NCI-H2227 treated with DMSO at 0.1 percent for 48 hours (cell line): ENCODE results near the gene FAM20C.
"Not testable (repeated sequence)": the region's sequence is repeated elsewhere in the genome, so short reads cannot be mapped to it uniquely, and the experiment has no call there.

Experiments used
- DNase-seq: peaks from one replicate; lab custom pipeline; 2025; lab: John Stamatoyannopoulos, UW

FAM20C gene

DNA sequence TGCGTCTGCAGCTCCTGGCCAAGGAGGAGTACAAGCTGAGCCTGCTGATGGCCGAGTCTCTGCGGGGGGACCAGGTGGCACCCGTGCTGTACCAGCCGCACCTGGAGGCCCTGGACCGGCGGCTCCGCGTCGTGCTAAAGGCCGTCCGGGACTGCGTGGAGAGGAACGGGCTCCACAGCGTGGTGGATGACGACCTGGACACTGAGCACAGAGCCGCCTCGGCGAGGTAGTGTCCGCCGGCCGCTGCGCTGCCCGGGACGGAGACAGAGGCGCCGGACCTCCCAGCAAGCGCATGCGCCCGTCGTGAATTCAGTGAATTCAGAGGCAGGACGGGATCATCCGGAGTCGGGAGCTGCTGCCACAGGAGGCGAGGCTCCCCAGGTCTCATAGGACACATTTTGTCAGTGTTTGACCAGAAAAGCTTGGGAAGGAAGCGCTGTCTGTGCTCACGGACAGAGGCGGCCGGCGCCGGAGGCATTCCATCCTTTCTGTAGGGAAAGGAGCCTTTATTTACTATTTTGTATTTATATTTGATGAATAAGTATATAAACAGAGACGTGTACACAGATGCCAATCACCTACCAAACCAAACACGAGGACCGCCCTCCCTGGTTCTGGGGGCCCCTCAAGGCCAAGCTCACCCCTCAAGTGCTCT, 67.5 kb downstream of the FAM20C start:
- DNase-seq: no peak

DNA sequence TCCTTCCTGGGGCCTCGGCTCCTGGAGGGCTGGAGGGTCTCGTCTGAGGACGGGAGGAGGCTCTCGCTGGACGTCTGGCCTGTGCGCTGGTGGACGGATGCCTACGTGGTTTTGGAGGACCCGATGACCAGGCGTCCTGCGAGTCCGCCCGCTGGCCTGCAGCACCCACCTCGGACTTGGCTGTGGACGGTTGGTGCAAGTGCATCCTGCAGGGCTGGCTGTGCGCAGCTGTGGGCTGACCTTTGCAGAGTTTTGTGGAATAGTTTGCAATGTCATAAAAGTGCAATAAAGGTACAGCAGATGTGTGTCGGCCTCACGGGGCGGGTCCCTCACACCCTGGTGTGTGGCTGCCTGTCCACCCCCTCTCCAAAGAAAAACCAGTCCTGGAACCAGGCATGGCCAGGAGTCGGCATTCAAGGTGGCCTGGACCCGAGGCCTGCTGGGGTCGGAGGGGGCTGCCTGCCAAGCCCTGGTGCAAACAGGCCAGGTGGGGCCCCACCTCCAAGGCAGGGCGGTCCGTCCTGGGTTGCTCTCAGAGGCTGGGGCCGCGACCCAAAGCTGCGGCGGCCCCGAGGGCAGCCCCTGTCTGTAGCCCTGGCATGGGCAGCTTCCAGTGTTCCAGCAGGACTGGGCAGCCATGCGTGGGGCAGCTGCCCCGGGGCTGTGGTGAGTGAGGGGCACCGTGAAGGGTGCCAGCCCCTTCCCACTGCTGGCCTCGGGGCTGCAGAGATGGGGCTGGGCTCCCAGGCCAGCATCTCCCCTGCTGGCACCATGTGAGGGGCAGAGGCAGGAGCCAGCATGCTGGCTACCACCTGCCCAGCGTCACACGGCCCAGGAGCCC, 68.3 kb downstream of the FAM20C start:
- DNase-seq: no peak

- no peak for DNase-seq
Measured at GRCh38 chr7:261341-262250, 69.2 kb downstream of the FAM20C start.

- no peak for DNase-seq
Measured at GRCh38 chr7:262251-262572, 69.8 kb downstream of the FAM20C start.

- not testable (repeated sequence) for DNase-seq
Measured at GRCh38 chr7:262631-263311, 70.4 kb downstream of the FAM20C start.

GRCh38 chr7:263483-264351, 71.3 kb downstream of the FAM20C start:
- not testable (repeated sequence) for DNase-seq

DNA sequence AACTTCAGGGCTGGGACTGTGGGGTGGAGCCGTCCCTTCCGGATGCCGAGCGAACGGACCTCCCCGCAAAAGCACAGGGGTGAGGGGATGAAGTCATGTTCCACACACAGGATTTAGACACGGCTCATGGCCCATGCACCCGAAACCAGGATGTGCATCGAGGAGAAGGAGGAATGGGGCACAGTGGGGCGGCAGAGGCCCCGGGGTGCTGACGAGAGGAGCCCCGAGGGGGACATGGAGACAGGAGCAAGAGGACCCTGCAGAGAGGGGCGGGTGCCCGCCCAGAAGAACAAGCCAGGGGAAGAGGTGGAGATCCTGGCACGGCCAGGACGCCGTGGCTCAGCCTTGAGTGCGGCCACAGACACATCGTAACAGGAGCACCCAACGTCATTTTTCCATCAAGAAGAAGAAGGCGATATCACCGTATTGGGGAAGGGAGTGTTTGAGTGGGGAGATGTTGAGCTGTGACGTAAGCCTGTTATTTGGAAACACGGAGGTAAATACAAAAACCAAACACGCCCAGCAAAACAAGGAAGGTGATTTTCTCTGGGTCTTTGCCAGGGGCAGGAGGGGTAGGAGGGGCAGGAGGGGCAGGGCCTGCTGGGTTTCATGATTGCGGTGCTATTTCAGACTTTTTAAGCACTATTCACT, 72.3 kb downstream of the FAM20C start:
- no peak for DNase-seq

- no peak for DNase-seq
Measured at GRCh38 chr7:265192-265997, 73.0 kb downstream of the FAM20C start.

- DNase-seq: no peak
Measured at GRCh38 chr7:265998-266850, 73.9 kb downstream of the FAM20C start.

GRCh38 chr7:266851-267840, 74.8 kb downstream of the FAM20C start:
- DNase-seq: no peak

DNA sequence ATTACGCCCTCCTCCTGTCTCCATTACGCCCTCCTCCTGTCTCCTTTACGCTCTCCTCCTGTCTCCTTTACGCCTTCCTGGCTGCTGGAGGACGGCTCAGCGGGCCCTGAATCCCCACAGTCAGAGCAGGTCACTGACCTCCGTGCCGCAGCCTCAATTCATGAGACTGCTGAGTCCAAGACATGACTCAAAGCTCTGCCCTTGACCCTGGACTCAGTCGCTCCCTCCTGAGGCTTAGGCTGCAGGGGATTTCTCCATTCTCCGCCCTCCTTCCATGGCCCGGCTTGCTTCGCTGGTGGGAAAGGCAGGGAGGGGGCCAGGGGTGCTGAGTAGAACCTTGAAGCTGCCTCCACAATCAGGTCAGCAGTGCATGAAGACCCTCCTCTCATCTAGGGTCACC, 76.6 kb downstream of the FAM20C start:
- no peak for DNase-seq

- DNase-seq: no peak
Measured at GRCh38 chr7:269721-270120, 77.3 kb downstream of the FAM20C start.

- DNase-seq: no peak
Measured at GRCh38 chr7:270351-270983, 78.1 kb downstream of the FAM20C start.

- no peak for DNase-seq
Measured at GRCh38 chr7:271266-272107, 79.1 kb downstream of the FAM20C start.

DNA sequence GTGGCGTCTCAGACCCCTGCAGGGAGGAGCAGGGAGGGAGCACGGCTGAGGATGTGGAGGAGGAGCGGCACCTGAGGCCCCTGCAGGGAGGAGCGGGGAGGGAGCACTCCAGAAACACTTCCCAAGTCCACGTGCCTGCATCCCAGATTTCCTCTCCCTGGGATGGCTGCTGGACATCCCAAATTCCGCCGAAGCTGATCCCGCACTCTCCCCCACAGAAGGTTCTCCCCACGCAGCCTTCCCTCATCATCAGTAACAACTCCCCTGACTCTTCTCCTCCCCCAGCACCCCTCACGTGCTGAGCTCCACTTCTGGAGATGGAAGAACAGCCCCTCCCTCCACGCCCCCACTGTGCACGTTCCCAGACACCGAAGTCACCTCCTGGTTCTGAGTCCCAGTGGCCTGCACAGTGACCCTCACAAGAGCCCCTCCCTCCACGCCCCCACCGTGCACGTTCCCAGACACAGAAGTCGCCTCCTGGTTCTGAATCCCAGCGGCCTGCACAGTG, 79.8 kb downstream of the FAM20C start:
- DNase-seq: no peak

DNA sequence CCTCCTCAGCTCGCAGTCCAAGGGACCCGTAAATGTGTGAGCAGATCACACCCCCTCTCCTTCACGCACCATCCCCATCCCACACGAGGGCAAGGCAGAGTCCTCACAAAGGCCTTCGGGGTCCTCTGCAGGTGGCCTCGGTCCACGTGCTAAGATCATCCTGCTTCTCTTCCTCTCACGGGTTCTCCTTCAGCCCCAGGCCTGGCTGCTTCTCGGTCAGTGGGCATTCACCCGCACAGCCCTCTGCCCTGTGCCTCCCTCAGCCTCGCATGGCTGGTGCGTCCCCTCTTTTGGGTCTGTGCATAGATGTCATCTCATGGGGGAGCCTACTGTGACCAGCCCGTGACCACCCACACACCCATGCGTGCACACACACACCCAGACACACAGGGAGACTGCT, 80.3 kb downstream of the FAM20C start:
- no peak for DNase-seq
